Measurements from ENCODE around the gene DCC.

The DCC gene

DNA sequence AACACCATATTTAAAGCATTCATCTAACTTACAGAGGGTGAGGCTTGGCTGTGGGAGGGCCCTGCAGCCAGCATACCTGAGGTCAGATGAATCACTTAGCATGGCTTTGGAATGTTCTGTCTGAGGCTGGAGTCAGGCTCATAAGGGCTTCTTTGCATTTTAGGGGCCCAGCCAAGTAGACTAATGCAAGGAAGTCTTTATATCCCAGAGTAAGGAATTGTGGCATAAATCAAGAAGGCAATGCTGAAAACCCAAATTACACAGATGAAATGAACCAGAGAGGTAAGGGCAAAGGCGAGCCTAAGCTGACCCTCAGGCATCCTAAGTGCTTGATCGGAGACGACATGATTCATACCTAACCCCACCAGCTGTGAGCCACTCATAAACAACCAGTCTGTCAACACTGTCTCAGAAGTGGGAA is 383.6 kb downstream of the DCC start:
- peak; percentile 50 for DNase-seq (ENCODE audit: low read depth)
- TF ChIP-seq CTCF (IDR thresholded peaks at IDR 0.05; ENCODE audit: insufficient read depth, low read depth, low read length, missing control alignments) = no peak

DNA sequence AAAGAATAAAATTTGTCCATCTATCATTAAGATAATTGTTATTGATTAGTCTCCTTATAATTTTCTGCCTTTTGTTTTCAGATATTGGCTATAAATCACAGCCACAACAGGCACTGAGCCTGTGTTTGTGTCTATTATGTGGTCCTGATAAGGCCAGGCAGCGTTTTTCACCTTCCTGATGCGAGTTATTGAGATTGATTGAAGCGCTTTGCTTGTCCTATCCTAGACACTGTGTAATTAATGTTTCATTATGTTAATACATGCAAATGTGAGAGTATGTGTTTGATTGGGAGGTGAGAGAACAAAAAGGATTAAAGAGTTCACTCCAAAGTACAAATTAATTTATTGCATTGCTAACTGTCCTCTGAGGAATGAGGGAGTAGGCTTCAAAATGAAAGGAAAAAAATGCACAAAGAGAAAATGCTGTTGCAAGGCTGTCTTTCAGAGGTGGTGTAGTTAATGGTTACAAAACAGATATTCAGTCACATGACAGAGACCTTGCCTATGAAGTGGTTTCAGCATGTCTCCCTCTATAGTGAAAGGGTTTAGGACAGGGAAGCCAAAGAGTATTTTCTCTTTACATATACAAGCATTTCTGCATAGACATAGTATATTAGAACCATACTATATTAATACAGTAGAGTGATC is 391.1 kb downstream of the DCC start:
- no peak for TF ChIP-seq CTCF (IDR thresholded peaks at IDR 0.05; ENCODE audit: insufficient read depth, low read depth, low read length, missing control alignments)
- DNase-seq (ENCODE audit: low read depth) = no peak
- no peak overlapping the region for H3K4me3 ChIP-seq (ENCODE audit: low read length)

More for the DNA sequence above, 383.6 kb downstream of the DCC start:
- no peak overlapping the region for H3K4me3 ChIP-seq (ENCODE audit: low read length)

DNA sequence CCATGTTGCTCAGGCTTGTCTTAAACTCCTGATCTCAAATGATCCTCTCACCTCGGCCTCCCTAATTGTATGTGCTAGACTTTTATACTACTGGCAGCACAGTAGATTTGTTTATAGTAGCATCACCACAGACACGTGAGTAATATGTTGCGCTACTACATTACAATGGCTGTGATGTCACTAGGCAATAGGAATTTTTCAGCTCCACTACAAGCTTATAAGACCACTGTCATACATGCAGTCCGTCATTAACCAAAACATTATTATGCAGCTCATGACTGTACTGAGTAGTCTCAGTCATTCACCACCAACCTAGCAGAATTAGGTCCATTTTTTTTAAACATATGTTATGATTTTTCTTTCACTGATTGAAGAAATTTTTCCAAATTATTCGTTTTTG is 398.9 kb downstream of the DCC start:
- H3K4me3 ChIP-seq (ENCODE audit: low read length) = no peak overlapping the region
- DNase-seq (ENCODE audit: low read depth) = no peak
- no peak for TF ChIP-seq CTCF (IDR thresholded peaks at IDR 0.05; ENCODE audit: insufficient read depth, low read depth, low read length, missing control alignments)

DNA sequence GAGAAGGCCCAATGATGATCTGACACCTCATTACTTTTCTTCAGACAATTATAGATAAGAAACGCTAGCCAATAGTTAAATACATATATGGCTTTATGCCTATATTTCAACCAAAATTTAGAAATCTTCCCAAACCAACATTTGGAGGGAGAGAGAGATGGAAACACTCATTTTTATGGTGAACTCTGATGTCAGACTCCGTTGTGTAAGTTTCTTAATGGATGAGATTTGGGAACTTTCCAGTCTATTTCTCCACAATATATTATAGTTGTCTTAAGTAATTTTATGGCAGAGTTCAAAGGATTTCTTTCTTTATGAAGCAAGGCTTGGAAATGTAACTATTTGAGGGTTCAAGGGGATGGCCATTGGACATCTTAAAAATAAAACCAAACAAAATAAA is 407.0 kb downstream of the DCC start:
- no peak for DNase-seq (ENCODE audit: low read depth)
- TF ChIP-seq CTCF (IDR thresholded peaks at IDR 0.05; ENCODE audit: insufficient read depth, low read depth, low read length, missing control alignments) = no peak
- no peak overlapping the region for H3K4me3 ChIP-seq (ENCODE audit: low read length)

GRCh38 chr18:52747869-52748268 is 407.9 kb downstream of the DCC start:
- H3K4me3 ChIP-seq (ENCODE audit: low read length) = no peak overlapping the region
- TF ChIP-seq CTCF (IDR thresholded peaks at IDR 0.05; ENCODE audit: insufficient read depth, low read depth, low read length, missing control alignments) = no peak
- DNase-seq (ENCODE audit: low read depth) = no peak

DNA sequence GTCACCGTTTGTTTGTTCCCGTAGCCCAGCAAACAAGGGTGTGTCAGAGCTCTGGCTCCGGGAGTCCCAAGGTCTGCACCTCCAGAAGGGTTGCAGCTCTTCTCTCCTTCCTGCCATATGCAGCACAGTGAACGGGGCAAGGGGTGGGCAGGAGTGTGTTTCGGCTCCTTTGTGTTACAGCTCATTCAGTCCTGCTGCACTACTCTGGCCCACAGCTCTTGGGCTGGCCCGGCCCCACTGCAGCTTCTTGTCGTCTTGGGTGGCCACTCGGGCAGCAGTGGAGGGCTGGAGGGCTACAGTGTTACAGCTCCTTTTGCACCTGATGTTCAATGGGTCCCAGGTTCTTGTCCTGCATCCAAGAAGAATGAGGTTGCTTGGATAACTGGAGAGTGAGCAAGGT is 408.3 kb downstream of the DCC start:
- no peak for DNase-seq (ENCODE audit: low read depth)
- no peak for TF ChIP-seq CTCF (IDR thresholded peaks at IDR 0.05; ENCODE audit: insufficient read depth, low read depth, low read length, missing control alignments)
- H3K4me3 ChIP-seq (ENCODE audit: low read length) = no peak overlapping the region

GRCh38 chr18:52749542-52749941 is 409.5 kb downstream of the DCC start:
- no peak for TF ChIP-seq CTCF (IDR thresholded peaks at IDR 0.05; ENCODE audit: insufficient read depth, low read depth, low read length, missing control alignments)

More at GRCh38 chr18:52749542-52749941, 409.5 kb downstream of the DCC start:
- H3K4me3 ChIP-seq (ENCODE audit: low read length) = no peak overlapping the region
- no peak for DNase-seq (ENCODE audit: low read depth)
